DMS114 treated with DMSO at 0.1 percent for 48 hours (cell line): Measurements from ENCODE around the gene HSF2BP.
"Not testable (repeated sequence)": the region's sequence is repeated elsewhere in the genome, so short reads cannot be mapped to it uniquely, and the experiment has no call there.

Experiments used
- DNase-seq: peaks from one replicate; lab custom pipeline; 2025; ENCODE audit not compliant: unreplicated experiment; lab: John Stamatoyannopoulos, UW

Gene HSF2BP

GRCh38 chr21:43659136-43660000 lies at the start of gene HSF2BP, which contains the start of gene RRP1B:
Gene HSF2BP (minus strand): TSS chr21:43659488. CDS start chr21:43658096, 1,392 bp downstream.
Gene RRP1B (plus strand): TSS chr21:43659560. CDS start chr21:43659665, 105 bp downstream.
- peak; percentile 47 for DNase-seq

- no peak for DNase-seq
Measured at GRCh38 chr21:43708745-43709381, 49.6 kb upstream of the HSF2BP start.

DNA sequence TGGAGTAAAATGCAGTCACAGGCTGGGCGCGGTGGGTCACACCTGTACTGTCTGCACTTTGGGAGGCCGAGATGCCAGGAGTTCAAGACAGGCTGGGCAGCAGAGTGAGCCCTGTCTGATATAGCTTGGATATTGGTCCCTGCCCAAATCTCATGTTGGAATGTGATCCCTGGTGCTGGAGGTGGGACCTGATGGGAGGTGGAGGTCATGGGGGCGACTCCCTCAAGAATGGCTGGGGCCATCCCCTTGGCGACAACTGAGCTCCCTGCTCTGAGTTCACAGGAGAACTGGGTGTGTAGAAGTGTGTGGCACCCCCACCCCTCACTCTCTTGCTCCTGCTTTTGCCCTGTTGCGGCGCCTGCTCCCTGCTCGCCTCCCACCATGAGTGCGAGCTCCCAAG lies 48.2 kb upstream of the HSF2BP start:
- DNase-seq = no peak

DNA sequence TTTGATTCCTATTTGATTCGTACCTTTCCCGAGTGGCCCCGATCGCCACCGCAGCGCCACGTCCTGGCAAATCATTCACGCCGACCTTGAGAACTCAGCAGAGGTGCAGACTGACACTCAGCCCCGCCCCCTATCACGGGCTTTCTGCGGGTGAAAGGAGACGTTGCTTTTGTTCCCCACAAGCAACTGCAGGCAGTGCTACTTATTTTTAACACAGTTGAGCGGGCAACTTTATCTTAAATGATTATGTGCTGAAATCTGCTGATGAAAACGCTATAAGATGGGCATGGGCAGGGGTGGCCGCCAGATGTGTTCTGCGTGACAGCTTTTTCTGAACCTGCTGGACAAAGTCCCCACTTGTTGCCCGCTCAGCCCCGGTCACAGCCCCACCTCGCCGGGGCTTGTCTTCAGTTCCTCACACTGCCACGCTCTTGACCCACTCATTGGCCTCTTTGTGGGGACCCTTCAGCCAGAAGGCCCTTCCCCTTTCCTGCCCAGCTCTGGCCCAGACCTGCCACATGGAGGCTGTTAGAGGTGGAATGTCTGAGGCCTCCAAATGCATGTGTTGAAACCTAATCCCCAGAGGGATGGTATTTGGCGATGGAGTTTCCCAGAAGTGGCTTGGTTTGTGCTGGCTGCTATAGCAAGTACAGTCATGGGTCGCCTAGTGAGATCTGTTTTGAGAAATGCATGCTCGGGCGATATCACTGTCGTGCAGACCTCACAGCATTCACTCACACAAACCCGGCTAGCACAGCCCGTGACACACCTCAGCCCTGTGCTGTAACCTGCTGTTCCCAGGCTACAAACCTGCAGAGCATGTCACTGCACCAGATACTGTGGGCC lies 44.0 kb upstream of the HSF2BP start:
- DNase-seq = no peak

DNA sequence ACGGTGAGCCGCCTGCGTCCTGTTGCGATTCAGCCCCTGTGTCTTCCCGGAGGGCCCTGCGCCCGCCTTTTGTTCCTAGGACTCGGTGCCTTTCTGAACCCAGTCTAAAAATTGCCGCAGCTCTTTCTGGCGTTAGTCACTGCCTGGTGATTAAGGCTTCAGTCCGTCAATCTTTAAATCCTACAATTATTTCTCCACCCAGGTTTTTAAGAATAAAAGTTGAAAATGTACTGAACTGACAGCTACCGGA lies 43.4 kb upstream of the HSF2BP start:
- no peak for DNase-seq

- no peak for DNase-seq
Measured at GRCh38 chr21:43701936-43702784, 42.9 kb upstream of the HSF2BP start.

DNA sequence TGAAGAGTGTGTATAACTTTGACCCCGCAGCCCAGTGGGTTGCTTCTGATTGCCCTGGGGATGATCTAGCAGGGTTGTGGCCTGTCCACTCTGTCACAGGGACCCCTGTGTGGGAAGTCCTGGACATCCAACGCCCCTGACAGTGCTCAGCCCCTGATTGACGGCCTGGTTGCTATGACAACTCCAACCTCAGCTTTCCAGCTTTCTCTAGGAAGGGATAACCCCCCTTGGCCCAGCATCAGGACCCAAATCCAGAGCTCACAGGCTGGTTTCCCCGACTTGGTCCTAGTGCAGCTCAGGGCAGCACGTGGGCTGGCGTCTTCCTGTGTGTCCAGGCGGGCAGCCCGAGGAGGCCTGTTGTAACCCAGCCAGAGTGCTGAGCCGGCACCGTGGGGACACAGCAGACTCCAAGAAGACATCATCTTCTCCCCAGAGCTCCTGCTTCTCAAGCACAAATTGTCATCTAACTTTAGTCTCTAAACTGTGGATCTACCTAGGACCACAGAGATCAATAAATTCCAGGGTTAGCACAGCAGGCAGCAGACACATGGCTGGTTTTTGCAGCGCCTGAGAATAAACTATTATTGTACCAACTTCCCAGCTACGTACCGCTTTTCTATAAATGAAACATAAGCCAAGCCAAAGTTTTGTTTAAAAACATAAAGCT lies 40.8 kb upstream of the HSF2BP start:
- DNase-seq = no peak

- DNase-seq = not testable (repeated sequence)
Measured at GRCh38 chr21:43699492-43699777, 40.1 kb upstream of the HSF2BP start.

GRCh38 chr21:43697758-43698643 lies 38.7 kb upstream of the HSF2BP start:
- DNase-seq = no peak

- no peak for DNase-seq
Measured at GRCh38 chr21:43696214-43696613, 36.9 kb upstream of the HSF2BP start.

GRCh38 chr21:43694437-43695079 lies 35.3 kb upstream of the HSF2BP start:
- DNase-seq = no peak

DNA sequence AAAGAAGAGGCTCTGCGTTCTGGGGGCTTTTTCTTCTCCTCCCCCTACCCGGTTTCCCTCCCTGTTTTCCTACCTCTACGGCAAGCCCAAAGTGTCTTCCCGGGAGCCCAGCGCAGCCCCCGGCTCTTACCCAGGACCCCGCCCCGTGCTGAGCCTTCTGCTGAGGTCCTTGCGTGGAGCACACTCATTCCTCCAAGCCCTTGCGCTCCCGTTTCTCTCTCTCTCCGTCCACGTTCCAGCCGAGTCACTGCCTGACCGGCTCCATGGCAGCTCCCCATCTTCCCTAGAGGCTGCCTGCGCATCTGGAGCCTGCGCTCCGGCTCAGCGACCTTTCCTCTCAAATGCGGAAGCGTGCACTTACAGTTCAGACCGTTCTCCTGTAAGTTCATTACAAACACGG lies 34.7 kb upstream of the HSF2BP start:
- no peak for DNase-seq

- DNase-seq = no peak
Measured at GRCh38 chr21:43692949-43693348, 33.7 kb upstream of the HSF2BP start.

- DNase-seq = no peak
Measured at GRCh38 chr21:43691801-43692200, 32.5 kb upstream of the HSF2BP start.

GRCh38 chr21:43691086-43691795 lies 32.0 kb upstream of the HSF2BP start:
- no peak for DNase-seq

DNA sequence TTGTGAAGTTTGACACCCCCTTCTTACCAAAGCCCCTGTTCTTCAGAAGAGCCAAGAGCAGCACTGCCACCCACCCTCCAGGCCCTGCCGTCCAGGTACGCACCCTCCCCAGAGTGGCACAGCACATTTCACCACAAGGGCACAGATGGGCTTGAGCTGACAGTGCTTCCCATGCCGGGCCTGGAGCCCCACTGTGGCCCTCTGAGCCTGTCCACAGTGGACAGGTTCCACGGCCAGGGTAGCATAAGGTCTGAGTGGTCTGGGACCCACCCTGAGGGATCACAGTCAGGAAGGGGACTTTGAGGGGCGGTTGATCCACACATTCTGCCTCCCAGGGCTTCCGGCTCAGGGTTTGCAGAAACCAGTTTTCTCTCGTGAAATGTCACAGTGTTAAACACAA lies 31.1 kb upstream of the HSF2BP start:
- no peak for DNase-seq

DNA sequence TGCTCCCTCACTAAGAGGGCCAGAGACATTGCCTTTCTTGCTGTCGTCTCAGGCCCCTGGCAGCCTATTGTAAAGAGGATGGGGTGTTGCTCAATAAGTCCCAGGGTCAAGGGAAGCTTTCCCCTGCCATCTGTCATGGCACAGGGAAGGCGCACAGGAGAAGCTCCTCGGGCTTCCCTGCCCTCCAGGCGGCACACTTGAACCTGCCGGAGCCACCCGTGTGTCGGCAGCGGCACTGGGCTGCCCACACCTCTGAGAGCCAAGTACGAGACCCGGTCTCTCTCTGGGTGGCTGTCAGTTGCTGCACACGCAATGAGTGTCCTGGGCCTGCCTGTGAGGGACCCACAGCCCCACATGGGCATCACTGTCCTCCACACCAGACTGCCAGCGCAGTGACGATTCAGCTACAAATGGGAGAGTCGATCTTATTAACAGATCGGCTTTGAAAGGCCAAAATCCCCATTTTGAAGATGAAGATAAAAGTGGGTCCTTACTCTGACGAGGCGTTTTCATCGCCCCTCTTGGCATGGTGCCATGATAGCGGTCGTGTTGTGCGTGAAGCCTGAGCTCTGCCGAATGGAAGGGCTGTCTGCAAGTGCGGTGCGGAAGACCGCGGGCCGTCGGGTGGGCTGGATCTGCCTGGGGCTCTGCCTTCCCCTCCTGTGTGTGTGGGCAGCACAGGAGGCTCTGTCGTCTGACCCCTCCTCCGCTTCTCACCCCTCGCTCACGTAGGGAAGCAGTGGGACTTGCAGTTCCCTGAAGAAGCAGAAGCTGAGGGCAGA lies 30.5 kb upstream of the HSF2BP start:
- no peak for DNase-seq

DNA sequence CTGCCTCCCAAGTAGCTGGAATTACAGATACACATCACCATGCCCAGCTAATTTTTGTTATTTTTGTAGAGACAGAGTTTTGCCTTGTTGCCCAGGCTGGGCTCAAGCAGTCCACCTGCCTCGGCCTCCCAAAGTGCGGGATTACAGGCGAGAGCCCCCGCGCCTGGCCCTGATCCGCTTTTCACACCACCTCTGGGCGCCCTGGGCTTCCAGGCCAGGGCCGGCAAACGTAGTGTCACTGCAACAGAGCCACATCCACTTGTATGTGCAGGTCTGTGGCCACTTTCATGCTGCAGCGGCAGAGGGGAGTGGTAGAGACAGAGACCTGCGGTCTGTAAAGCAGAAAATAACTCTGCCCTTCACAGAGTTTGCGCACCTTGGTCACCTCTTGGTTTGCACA lies 29.6 kb upstream of the HSF2BP start:
- DNase-seq = no peak
